ENCODE data around the gene BICRA.

DNA sequence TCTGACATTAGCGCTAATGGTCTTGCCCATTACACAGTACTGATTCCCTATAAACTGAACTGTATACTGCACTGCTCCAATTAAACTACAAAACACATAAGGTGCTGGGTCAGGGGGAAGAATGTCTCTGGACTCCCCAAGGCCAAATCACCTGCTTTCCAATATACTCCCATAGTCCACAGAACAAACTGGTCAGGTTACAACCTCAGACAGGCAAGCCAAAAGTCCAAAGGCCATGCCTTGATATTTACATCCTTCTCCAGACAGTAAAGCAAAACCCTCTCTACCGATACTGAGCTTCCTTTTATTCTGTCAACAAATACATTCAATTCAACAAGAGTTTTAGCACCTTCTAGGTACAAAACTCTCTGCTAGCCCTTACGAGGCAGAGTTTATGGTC is 44.9 kb upstream of the BICRA start:
- TF ChIP-seq CTCF (IDR thresholded peaks at IDR 0.05; ENCODE audit: low read length) (no peak), EZH2 (IDR thresholded peaks at IDR 0.05; ENCODE audit: borderline replicate concordance, low read length) (no peak)
